K562 (cell line): Measurements from ENCODE around the gene TTBK1. TPM values are rescaled to one million over a fixed set of nuclear protein-coding genes. Genes with fewer than 3 reads are reported as not detected.

Experiments used
- ARHGAP35 ChIP-seq: fragments of 450-650 bp; IDR thresholded peaks from 2 replicates; pipeline ENCODE4 v1.6.1; 2018; ENCODE audit not compliant: partially characterized antibody
- ATF2 ChIP-seq: sonication (generic); formaldehyde crosslinking; IDR thresholded peaks from 2 replicates; pipeline ENCODE4 v1.8.1; 2022; ENCODE audit warnings: missing genetic modification reagents
- CEBPG ChIP-seq, 3 experiments: fragments of 200-800 bp in 1 of 3; sonication (Bioruptor generic) in 1 of 3; sonication (generic) in 1 of 3; formaldehyde crosslinking in 1 of 3; IDR thresholded peaks in 2 of 3; conservative IDR thresholded peaks in 1 of 3; 2 replicates each; pipeline versions ENCODE4 v1.6.1 to v1.8.0; 2016 to 2022; ENCODE audit warnings: missing compliant biosample characterization in 2 of 3, missing genetic modification characterization in 2 of 3, mild to moderate bottlenecking in 1 of 3, missing genetic modification reagents in 1 of 3
- KDM2B ChIP-seq: fragments of 250-450 bp; sonication (Bioruptor Pico); IDR thresholded peaks from 2 replicates; pipeline ENCODE4 v1.8.0; 2021; ENCODE audit warnings: mild to moderate bottlenecking, moderate library complexity
- MAX ChIP-seq: sonication (generic); formaldehyde crosslinking; IDR thresholded peaks from 2 replicates; pipeline ENCODE4 v1.9.0; 2022; ENCODE audit warnings: mild to moderate bottlenecking, missing genetic modification reagents
- MYC ChIP-seq, 2 experiments: fragments of 250-450 bp in 1 of 2; sonication (Bioruptor Pico) in 1 of 2; IDR thresholded peaks; 2 replicates each; pipeline versions ENCODE4 v1.5.1 to v1.6.1; 2012 to 2021; ENCODE audit warnings: low read depth in 2 of 2, borderline replicate concordance in 1 of 2, improper control_type of control experiment in 1 of 2, low read length in 1 of 2, mild to moderate bottlenecking in 1 of 2, moderate library complexity in 1 of 2
- TFE3 ChIP-seq: fragments of 450-650 bp; formaldehyde crosslinking; IDR thresholded peaks from 2 replicates; pipeline ENCODE4 v1.4.0; 2020; ENCODE audit warnings: mild to moderate bottlenecking, mixed read lengths
- U2AF2 ChIP-seq: fragments of 200-400 bp; formaldehyde crosslinking; optimal IDR thresholded peaks from 2 replicates; pipeline ENCODE3; 2017; ENCODE audit warnings: low read depth, mild to moderate bottlenecking, low read length
- YY1 ChIP-seq, 3 experiments: IDR thresholded peaks; 2 replicates each; pipeline ENCODE4 v1.6.1; 2011; ENCODE audit warnings: low read length in 2 of 3, mild to moderate bottlenecking in 2 of 3, moderate library complexity in 2 of 3, borderline replicate concordance in 1 of 3, control low read depth in 1 of 3, low read depth in 1 of 3; ENCODE audit not compliant: insufficient read depth in 3 of 3, insufficient replicate concordance in 2 of 3, control insufficient read depth in 1 of 3, insufficient read length in 1 of 3; ENCODE audit errors: extremely low read depth in 1 of 3
- ZC3H11A ChIP-seq: IDR thresholded peaks from 2 replicates; pipeline ENCODE4 v1.6.1; 2012; ENCODE audit warnings: low read depth, low read length, improper control_type of control experiment
- ZNF41 ChIP-seq: fragments of 250-450 bp; sonication (Bioruptor Pico); conservative IDR thresholded peaks from 2 replicates; pipeline ENCODE4 v1.4.0; 2020; ENCODE audit warnings: mild to moderate bottlenecking
- ZNF518B ChIP-seq: fragments of 250-450 bp; sonication (Bioruptor Pico); IDR thresholded peaks from 2 replicates; pipeline ENCODE4 v1.5.0; 2021; ENCODE audit warnings: mild to moderate bottlenecking, moderate library complexity
- ZNF655 ChIP-seq: fragments of 250-450 bp; sonication (Bioruptor Pico); IDR thresholded peaks from 2 replicates; pipeline ENCODE4 v1.5.0; 2021
- polyA plus RNA-seq, 8 experiments: library from polyadenylated mRNA; depleted of rRNA in 4 of 8; stranded (reverse) in 5 of 8; unstranded in 3 of 8; fragments of >200 nt; fragmentation: Nextera tagmentation in 2 of 8; fragmentation: Illumina TruSeq in 1 of 8; extraction: Ambion mirVana in 2 of 8; extraction: Trizol in 1 of 8; gene quantifications; 2 replicates each; pipeline versions ENCODE4 v1.2.1 to v1.2.3, GENCODE V29; 2011 to 2014; ENCODE audit warnings: inconsistent platforms in 1 of 8, missing spikeins in 1 of 8
- total RNA-seq, 7 experiments: library from RNA; depleted of rRNA in 6 of 7; stranded (reverse); fragments of >200 nt in 6 of 7; fragmentation: Illumina TruSeq in 2 of 7; extraction: Trizol in 2 of 7; gene quantifications; 2 replicates each; pipeline versions ENCODE4 v1.2.1 to v1.2.3, GENCODE V29; 2011 to 2021; ENCODE audit warnings: low replicate concordance in 1 of 7

Gene TTBK1
- total and polyA plus RNA-seq, 9 of the 15 experiments (the other 6 are each of a cell fraction or from before 2014, with no cell fraction given) = not detected

- TF ChIP-seq ZNF655 (CRISPR knock-in tag) (no peak), ARHGAP35 (no peak), ZC3H11A (peak; percentile 67; the same call in 1 of the 2 replicates), ZNF518B (CRISPR knock-in tag) (no peak), TFE3 (CRISPR knock-in tag) (peak; percentile 97), ZNF41 (0 out of 2 replicates have a peak, but pooled peaks have one; percentile 9), KDM2B (CRISPR knock-in tag) (peak; percentile 96; the same call in 1 of the 2 replicates), CEBPG (CRISPR knock-in tag; IDR thresholded peaks at IDR 0.05) (no peak), CEBPG (tag; conservative IDR thresholded peaks at IDR 0.05 in 1 of 2, IDR thresholded peaks at IDR 0.05 in 1 of 2) (no peak), U2AF2 (no peak), MAX (peak; percentile 91), YY1 (IDR thresholded peaks at IDR 0.05; ENCODE audit: borderline replicate concordance in 1 of 3, control insufficient read depth in 1 of 3, extremely low read depth in 1 of 3, insufficient read depth in 3 of 3, insufficient read length in 1 of 3, insufficient replicate concordance in 2 of 3, low read depth in 1 of 3, low read length in 2 of 3) (peak; percentile 83 to 97 (median 94)), ATF2 (no peak; the same call in 1 of the 2 replicates), MYC (IDR thresholded peaks at IDR 0.05; ENCODE audit: low read depth, low read length) (peak; percentile 97), MYC (CRISPR knock-in tag; IDR thresholded peaks at IDR 0.05; ENCODE audit: borderline replicate concordance, low read depth) (no peak)
Measured at GRCh38 chr6:43228951-43229802, 14.1 kb upstream of the TTBK1 start, which contains the start of gene DNPH1 (continued).
